Fibroblast of skin of scalp (primary cell): ENCODE measurements around the gene PAX2.

ENCODE experiments used
- DNase-seq: peaks from one replicate; pipeline ENCODE4 v3.0.0-alpha.2; 2013

Gene PAX2

GRCh38 chr10:100791369-100792058 is 46.1 kb downstream of the PAX2 start:
- peak; percentile 2 for DNase-seq

- DNase-seq = no peak
Measured at GRCh38 chr10:100792574-100792973, 47.2 kb downstream of the PAX2 start.

- no peak for DNase-seq
Measured at GRCh38 chr10:100793055-100793454, 47.7 kb downstream of the PAX2 start.

GRCh38 chr10:100799881-100800280 is 54.5 kb downstream of the PAX2 start:
- no peak for DNase-seq

GRCh38 chr10:100800931-100801330 is 55.5 kb downstream of the PAX2 start:
- no peak for DNase-seq

- DNase-seq = no peak
Measured at GRCh38 chr10:100802196-100802595, 56.8 kb downstream of the PAX2 start.

- DNase-seq = no peak
Measured at GRCh38 chr10:100802607-100803006, 57.2 kb downstream of the PAX2 start.

GRCh38 chr10:100803492-100803891 is 58.1 kb downstream of the PAX2 start:
- DNase-seq = no peak

- DNase-seq = no peak
Measured at GRCh38 chr10:100803908-100804307, 58.5 kb downstream of the PAX2 start.

- no peak for DNase-seq
Measured at GRCh38 chr10:100805543-100806355, 60.4 kb downstream of the PAX2 start.

- DNase-seq = no peak
Measured at GRCh38 chr10:100806356-100806645, 60.9 kb downstream of the PAX2 start.

- DNase-seq = no peak
Measured at GRCh38 chr10:100807241-100807951, 62.0 kb downstream of the PAX2 start.

- no peak for DNase-seq
Measured at GRCh38 chr10:100808876-100809275, 63.5 kb downstream of the PAX2 start.

GRCh38 chr10:100810091-100810834 is 64.9 kb downstream of the PAX2 start:
- DNase-seq = no peak

GRCh38 chr10:100810835-100811116 is 65.4 kb downstream of the PAX2 start:
- DNase-seq = no peak

GRCh38 chr10:100811261-100811660 is 65.9 kb downstream of the PAX2 start:
- no peak for DNase-seq

GRCh38 chr10:100811752-100812750 is 66.7 kb downstream of the PAX2 start:
- no peak for DNase-seq

GRCh38 chr10:100812978-100813377 is 67.6 kb downstream of the PAX2 start:
- DNase-seq = no peak

GRCh38 chr10:100814751-100815474 is 69.5 kb downstream of the PAX2 start:
- no peak for DNase-seq

GRCh38 chr10:100816671-100817070 is 71.3 kb downstream of the PAX2 start:
- DNase-seq = no peak

- no peak for DNase-seq
Measured at GRCh38 chr10:100817268-100817839, 72.0 kb downstream of the PAX2 start.
